Right atrium auricular region (tissue), 2 donors: ENCODE data around the gene ADARB2. TPM values are rescaled to one million over a fixed set of nuclear protein-coding genes. Genes with fewer than 3 reads are reported as not detected.

Experiments used
- DNase-seq: peaks from one replicate; pipeline ENCODE4 v3.0.0-alpha.2; 2019; ENCODE audit warnings: low spot score
- H3K27ac ChIP-seq, 2 donors: fragments of 200-600 bp; sonication (generic); 1 replicate in 1 of 2; 2 replicates in 1 of 2; pipeline ENCODE4 v1.5.1; 2016 to 2019
- H3K27me3 ChIP-seq, 2 donors: fragments of 200-600 bp; sonication (generic); one replicate each; pipeline versions ENCODE4 v1.5.1 to v1.6.0; 2017 to 2019
- H3K36me3 ChIP-seq: fragments of 200-600 bp; sonication (generic); one replicate; pipeline ENCODE4 v1.5.1; 2016
- H3K4me1 ChIP-seq, 2 donors: fragments of 200-600 bp; sonication (generic); one replicate each; pipeline versions ENCODE4 v1.5.1 to v1.6.0; 2017 to 2019
- H3K4me3 ChIP-seq, 2 donors: fragments of 200-600 bp; sonication (generic); 1 replicate in 1 of 2; 2 replicates in 1 of 2; pipeline ENCODE4 v1.5.1; 2017 to 2019; ENCODE audit warnings: mild to moderate bottlenecking in 1 of 2, moderate library complexity in 1 of 2
- H3K9me3 ChIP-seq, 2 donors: fragments of 200-600 bp; sonication (generic); one replicate each; pipeline ENCODE4 v1.5.1; 2019
- CTCF ChIP-seq, 2 donors: fragments of 200-600 bp; sonication (generic); IDR thresholded peaks; one replicate each; pipeline ENCODE4 v1.5.1; 2019; ENCODE audit warnings: antibody characterized with exemption in 2 of 2
- total RNA-seq, 2 donors: library from RNA; depleted of rRNA; stranded (reverse); fragments of >200 nt; gene quantifications; one replicate each; pipeline ENCODE4 v1.1.0, GENCODE V29; 2016

Gene ADARB2
- total RNA-seq, 2 donors from 2014 or later, result 0.33 to 0.71 TPM

- H3K27me3 ChIP-seq, result no peaks in the 10 kb centered on the region
- TF ChIP-seq CTCF (IDR thresholded peaks at IDR 0.05), result no peak
- no peaks in the 10 kb centered on the region for H3K9me3 ChIP-seq
- H3K4me1 ChIP-seq, result no peaks in the 10 kb centered on the region
- no peaks in the 10 kb centered on the region for H3K36me3 ChIP-seq
- peak; percentile 49 for DNase-seq
- no peak overlapping the region for H3K4me3 ChIP-seq
- no peak overlapping the region for H3K27ac ChIP-seq
Observed at GRCh38 chr10:1638889-1639419, 98.4 kb downstream of the ADARB2 start.

- no peaks in the 10 kb centered on the region for H3K36me3 ChIP-seq
- no peaks in the 10 kb centered on the region for H3K9me3 ChIP-seq
- H3K27me3 ChIP-seq, result no peaks in the 10 kb centered on the region
- no peaks in the 10 kb centered on the region for H3K4me1 ChIP-seq
- H3K4me3 ChIP-seq, result no peak overlapping the region
- H3K27ac ChIP-seq, result no peak overlapping the region
- DNase-seq, result peak; percentile 42
- no peak for TF ChIP-seq CTCF (IDR thresholded peaks at IDR 0.05)
Observed at GRCh38 chr10:1635340-1635739, 102.0 kb downstream of the ADARB2 start.

- Histone ChIP-seq H3K27me3 (no peaks in the 10 kb centered on the region), H3K4me1 (no peaks in the 10 kb centered on the region), H3K27ac (no peak overlapping the region), H3K9me3 (no peaks in the 10 kb centered on the region), H3K36me3 (no peaks in the 10 kb centered on the region), H3K4me3 (no peak overlapping the region)
- TF ChIP-seq CTCF (IDR thresholded peaks at IDR 0.05), result no peak
- peak; percentile 7 for DNase-seq
Observed at GRCh38 chr10:1634239-1634638, 103.1 kb downstream of the ADARB2 start.

GRCh38 chr10:1633783-1634182 is 103.5 kb downstream of the ADARB2 start:
- Histone ChIP-seq H3K27ac (no peak overlapping the region), H3K36me3 (no peaks in the 10 kb centered on the region), H3K4me1 (no peaks in the 10 kb centered on the region), H3K4me3 (no peak overlapping the region), H3K27me3 (no peaks in the 10 kb centered on the region), H3K9me3 (no peaks in the 10 kb centered on the region)
- no peak for TF ChIP-seq CTCF (IDR thresholded peaks at IDR 0.05)
- peak; percentile 11 for DNase-seq

GRCh38 chr10:1632596-1632995 is 104.7 kb downstream of the ADARB2 start:
- no peaks in the 10 kb centered on the region for H3K36me3 ChIP-seq
- no peak for DNase-seq
- peaks cover 0 to 4% of the 10 kb centered on the region in 2 donors for H3K9me3 ChIP-seq
- H3K27ac ChIP-seq, result no peak overlapping the region
- no peaks in the 10 kb centered on the region for H3K27me3 ChIP-seq
- TF ChIP-seq CTCF (IDR thresholded peaks at IDR 0.05), result no peak
- H3K4me3 ChIP-seq, result no peak overlapping the region
- H3K4me1 ChIP-seq, result no peaks in the 10 kb centered on the region

GRCh38 chr10:1632141-1632540 is 105.2 kb downstream of the ADARB2 start:
- Histone ChIP-seq H3K4me3 (no peak overlapping the region), H3K9me3 (peaks cover 0 to 4% of the 10 kb centered on the region in 2 donors), H3K27ac (no peak overlapping the region), H3K36me3 (no peaks in the 10 kb centered on the region), H3K27me3 (no peaks in the 10 kb centered on the region), H3K4me1 (no peaks in the 10 kb centered on the region)
- no peak for DNase-seq
- TF ChIP-seq CTCF (IDR thresholded peaks at IDR 0.05), result no peak
